Adipose tissue (tissue), 3 donors: ENCODE data around the gene FGF22. TPM values are rescaled to one million over a fixed set of nuclear protein-coding genes. Genes with fewer than 3 reads are reported as not detected.

ENCODE experiments used
- H3K27ac ChIP-seq: one replicate; pipeline ENCODE4 v1.5.1; 2013; ENCODE audit warnings: low read depth, low read length
- WGBS, 3 donors: extraction: QIAGEN DNeasy Blood & Tissue Kit; methylation state at CpG; one replicate each; pipeline ENCODE4 v1.1.7; 2013; 5-methylcytosine and 5-hydroxymethylcytosine counted together
- polyA plus RNA-seq, 3 donors: library from polyadenylated mRNA; stranded (reverse); fragments of 200-250 nt; gene quantifications; one replicate each; pipeline ENCODE4 v1.2.3, GENCODE V29; 2013
- donor health status: healthy with polysubstance abuse.
- donor health status: Bipolar disorder and iron deficiency.
- donor health status: healthy.

Gene FGF22
- polyA plus RNA-seq, 3 donors = 0.22 to 0.68 (median 0.35) TPM

DNA sequence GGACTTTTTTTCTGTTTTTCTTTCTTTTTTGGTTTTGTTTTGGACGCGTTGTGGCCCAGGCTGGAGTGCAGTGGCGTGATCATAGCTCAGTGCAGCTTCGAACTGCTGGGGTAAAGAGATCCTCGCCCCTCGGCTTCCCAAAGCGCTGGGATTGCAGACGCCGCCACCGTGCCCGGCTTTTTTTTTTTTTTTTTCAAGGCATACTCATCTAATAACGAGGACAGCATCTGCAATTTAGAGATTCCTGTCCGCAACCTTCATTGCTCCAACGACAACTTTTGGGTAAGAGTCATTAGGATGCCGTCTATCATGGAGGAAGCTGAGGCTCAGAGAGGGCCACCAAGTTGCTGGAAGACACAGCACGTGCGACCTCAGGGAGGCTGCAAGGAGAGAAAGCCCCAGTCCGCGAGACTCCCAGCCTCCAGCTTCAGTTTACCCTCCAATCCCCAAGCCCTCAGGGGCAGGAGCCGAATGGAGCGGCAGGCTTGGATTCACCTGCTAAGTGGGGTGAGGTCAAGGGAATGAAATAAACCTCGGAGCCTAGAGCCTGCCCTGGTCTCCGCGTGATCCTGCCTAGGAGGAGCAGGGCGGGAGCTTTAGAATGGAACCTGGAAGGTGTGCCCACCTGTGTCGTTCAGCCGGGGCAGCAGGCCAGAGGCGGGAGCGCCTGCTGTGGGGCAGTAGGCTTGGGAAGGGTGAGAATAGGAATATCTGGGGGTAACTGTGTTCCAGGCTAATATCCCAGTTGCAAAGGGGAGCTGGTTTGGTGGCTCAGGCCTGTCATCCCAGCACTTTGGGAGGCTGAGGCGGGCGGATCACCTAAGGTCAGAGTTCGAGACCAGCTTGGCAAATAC lies 5.7 kb upstream of the FGF22 start:
- H3K27ac ChIP-seq = no peak overlapping the region
- WGBS, 3 donors = 23 to 27% (median 26%) methylated on average over 32 of the region's 32 CpGs

DNA sequence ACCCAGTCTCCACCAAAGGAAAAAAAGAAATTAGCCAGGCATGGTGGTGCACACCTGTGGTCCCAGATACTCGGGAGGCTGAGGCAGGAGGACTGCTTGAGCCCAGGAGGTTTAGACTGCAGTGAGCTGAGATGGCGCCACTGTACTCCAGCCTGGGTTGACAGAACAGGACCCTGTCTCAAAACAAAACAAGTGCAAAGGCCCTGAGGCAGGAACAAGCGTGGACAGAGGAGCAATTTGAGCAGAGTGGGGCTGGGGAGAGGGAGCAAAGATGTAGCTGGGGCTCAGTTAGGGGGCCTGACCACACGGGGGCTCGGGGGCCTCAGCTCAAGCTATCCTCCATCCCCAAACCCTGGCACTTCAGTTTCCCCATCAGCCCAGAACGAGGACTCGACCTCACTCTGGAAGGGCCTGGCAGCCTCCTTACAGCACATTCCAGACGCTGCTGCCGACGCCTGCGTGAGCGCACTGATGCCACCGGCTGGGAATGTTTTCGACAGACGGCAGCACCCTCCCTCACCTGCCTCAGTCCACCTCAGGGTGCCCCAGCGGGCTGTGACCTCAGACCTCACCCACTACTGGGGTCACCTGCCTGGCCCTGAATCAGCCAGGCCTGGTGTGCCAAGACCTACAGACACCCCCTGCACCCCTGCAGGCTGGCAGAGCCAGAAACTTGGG lies 4.6 kb upstream of the FGF22 start:
- no peak overlapping the region for H3K27ac ChIP-seq
- 88 to 90% (median 89%) methylated on average over 15 to 16 of the region's 16 CpGs for WGBS, 3 donors

DNA sequence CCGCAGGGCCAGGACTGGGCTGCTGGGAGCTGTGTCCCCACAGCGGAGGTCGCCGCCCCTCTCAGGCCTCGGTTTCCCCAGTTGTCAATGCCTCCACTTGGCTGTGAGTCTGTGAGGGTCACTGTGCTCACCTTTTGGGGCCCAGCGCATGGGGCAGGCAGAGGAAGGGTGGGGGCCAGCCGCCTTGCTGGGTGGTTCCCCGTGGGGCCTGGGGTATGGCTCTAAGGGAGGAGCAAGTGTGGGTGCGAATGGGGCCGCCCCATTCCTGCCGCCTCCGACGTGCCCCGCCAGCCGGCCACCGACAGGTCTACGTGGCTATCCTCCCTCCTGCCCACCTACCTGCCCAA lies 800 bp upstream of the FGF22 start:
- WGBS, 3 donors = 53 to 67% (median 67%) methylated on average over 16 to 17 of the region's 17 CpGs
- H3K27ac ChIP-seq = no peak overlapping the region

DNA sequence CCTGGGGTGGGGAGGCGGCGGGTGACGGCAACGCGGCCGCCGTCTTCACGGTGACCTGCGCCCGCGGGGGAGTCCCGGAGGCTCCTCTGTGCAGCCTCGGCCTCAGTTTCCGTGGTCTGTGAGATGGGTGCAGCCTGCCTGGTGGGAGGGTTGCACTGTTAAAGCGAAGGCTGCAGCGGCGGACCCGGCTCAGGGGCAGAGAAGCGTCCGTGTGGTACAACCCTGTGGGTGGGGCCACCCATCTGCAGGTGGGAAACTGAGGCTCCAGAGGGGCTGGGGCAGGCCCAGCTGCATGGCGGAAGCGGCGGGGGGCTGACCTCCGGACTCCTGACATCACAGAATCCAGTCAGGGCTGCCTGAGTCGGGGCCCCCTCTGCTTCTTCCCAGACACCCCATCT lies 481 bp downstream of the FGF22 start:
- WGBS, 3 donors = 40 to 53% (median 46%) methylated on average over 22 to 25 of the region's 25 CpGs
- H3K27ac ChIP-seq = no peak overlapping the region

DNA sequence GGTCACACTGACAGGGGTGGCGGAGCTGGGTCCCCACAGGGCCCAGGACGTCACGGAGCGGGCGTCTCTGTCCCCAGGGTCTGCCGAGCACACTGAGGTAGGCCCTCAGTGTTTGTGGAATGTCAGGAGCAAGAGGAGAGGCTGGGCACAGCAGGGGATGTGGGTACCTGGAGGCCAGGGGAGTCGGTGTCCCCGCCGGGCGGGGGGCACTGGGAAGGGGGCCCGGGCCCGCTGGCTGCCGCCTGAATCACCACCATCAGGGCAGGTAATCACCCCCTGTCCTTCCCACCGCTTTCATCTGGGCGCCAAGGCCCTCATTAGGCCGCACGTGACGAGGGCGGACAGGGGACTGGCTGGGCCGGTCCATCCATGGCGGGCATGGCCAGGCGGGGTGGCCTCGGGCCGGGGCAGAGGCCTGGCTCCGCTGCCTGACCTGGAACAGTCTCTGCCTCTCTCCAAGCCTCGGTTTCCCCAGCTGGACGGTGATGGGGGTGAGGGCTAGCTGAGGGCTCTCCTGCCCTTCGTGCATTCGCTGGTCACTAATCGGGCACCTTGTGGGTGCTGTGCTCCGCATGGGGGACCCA lies 1.0 kb downstream of the FGF22 start:
- no peak overlapping the region for H3K27ac ChIP-seq
- WGBS, 3 donors = 88 to 93% (median 92%) methylated on average over 25 to 31 of the region's 31 CpGs

DNA sequence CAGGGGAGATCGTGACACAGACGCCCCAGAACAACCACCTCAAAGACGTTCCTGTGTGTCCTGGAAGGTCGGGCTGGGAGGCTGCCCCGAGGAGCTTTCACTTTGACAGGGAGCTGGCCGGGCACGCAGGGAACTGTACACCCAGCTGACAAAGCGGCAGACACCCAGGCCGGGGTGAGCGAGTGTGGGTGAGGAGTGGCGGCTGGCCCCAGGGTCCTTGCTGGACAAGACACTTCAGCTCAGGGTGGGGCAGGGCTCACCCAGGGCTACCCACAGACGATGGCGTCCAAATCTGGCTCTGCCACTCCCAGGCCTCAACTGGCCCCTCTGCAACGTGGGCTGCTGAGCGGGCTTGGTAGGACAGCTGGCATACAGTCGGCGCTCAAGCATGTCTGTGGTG lies 2.0 kb downstream of the FGF22 start:
- WGBS, 3 donors = 81 to 86% (median 82%) methylated on average over 16 to 17 of the region's 17 CpGs
- no peak overlapping the region for H3K27ac ChIP-seq

DNA sequence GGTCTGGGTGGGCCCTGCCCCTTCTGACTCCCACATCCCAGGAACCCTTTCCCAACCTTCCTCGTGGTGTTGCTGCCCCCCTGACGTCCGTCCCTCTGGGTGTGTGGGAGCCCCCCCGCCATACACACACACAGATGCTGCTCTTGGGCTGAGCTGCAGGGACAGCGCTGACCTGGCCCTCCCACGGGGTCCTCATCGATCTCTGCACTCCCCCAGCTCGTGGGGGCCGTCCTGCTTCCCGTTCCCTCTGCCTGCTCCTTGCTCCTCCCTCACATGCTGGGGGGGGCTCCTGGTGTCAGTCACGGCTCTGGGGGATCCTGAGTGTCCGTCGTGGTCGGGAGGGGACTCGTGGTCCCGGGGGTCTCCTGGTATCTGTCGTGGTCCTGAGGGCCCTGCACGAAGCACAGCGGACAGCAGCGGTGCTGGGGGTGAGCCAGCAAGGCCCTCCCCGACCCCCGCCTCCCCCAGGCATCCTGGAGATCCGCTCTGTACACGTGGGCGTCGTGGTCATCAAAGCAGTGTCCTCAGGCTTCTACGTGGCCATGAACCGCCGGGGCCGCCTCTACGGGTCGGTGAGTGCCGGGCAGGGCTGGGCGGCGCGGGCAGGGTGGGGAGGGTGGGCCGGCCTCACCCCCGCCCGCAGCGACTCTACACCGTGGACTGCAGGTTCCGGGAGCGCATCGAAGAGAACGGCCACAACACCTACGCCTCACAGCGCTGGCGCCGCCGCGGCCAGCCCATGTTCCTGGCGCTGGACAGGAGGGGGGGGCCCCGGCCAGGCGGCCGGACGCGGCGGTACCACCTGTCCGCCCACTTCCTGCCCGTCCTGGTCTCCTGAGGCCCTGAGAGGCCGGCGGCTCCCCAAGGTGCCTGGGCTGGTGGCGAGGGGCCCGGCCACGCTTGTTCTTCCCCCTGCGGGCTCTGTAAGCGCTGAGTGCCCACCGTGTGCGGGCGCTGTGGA lies 3.4 kb downstream of the FGF22 start:
- 77 to 82% (median 79%) methylated on average over 52 to 70 of the region's 70 CpGs for WGBS, 3 donors
- H3K27ac ChIP-seq = no peak overlapping the region

DNA sequence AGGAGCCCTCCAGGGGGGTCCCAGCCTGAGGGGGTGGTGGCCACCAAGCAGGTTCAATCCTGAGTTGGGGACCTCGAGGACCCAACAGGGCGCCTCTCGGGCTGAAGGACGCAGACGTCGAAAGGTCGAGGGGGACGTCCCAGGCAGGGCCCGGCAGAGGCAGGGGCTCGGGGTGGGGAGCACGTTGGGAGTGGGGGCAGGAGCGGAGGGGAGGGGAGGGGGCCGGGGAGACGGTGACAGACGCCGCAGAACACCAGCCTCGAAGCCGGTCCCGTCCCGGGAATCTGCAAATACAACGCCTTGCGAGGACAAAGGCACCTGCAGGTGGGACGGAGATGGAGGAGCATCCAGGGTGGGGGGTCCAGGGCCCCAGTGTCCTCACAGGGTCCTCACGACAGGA lies 4.1 kb downstream of the FGF22 start:
- H3K27ac ChIP-seq = no peak overlapping the region
- WGBS, 3 donors = 86 to 95% (median 93%) methylated on average over 24 of the region's 24 CpGs

DNA sequence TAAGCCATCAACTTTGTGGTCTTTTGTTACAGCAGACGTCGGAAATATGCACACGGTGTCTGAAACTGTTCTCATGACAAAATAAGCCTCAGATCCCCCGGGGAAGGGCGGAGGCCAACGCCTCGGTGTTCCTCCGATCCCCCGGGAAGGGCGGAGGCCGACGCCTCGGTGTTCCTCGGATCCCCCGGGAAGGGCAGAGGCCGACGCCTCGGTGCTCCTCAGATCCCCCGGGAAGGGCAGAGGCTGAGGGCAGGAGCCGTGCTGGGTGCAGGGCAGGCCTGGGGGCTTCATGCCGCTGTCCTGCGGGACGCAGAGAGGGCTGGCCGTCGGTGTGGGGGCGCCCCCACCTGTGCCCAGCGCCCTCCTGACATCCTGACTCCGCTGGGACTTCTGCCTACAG lies 4.7 kb downstream of the FGF22 start:
- no peak overlapping the region for H3K27ac ChIP-seq
- 74 to 91% (median 78%) methylated on average over 18 to 28 of the region's 28 CpGs for WGBS, 3 donors

DNA sequence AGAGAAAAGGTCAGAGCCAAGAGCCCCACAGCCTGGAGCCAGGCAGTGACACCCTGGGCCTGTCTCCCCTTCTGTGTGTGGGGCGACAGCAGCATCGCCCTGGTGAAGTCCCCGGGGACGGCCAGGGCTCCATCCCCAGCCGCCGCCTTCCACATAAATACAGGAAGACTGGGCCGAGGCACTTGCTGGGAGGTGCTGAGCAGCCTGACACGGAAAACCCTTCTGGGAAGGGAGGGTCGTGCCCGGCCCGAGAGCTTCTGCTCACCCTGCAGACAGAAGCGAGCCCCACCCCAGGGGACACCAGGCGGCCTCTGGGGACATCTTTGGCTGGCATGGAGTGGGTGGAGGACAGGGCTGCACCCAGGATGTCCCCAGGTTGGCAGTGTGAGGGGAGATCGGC lies 5.1 kb downstream of the FGF22 start:
- 82 to 86% (median 84%) methylated on average over 14 of the region's 14 CpGs for WGBS, 3 donors
- no peak overlapping the region for H3K27ac ChIP-seq

DNA sequence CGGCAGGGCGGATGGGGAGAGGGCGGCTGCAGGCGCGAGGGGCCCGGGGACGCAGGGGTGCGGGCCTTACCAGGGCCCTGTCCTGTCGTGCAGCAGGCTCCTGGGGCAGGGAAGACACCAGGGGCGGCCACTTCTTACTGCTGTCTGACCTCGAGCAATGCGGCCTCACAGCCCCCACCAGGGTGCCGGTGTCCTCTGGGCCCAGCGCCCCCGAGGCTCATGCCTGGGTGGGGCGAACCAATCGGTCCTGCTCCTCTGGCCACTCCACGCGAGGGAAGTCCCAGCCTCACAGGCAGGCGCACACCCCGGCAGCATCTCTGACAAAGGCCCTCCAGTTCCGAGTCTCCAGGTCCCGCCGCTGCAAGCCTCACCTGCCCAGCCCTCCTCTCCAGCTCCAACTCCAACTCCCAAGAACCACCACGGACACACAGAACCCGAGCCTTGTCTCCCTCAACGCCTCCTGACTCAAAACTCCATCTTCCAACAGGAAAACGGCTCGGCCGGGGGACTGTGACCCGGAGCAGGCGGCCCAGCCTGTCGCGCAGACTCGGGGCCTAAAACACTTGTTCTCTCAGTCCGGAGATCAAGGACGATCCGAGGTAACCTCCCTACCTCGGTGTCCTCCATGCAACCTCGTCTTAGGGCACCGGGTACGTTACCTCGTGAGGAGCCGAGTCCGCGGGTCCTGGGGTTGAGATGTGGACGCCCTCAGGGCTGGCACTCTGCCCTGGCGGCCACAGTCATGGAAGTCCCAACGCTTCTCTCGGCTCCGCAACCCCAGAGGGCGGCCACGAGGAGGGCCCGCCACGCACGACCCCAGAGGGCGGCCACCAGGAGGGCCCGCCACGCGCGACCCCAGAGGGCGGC lies 6.5 kb downstream of the FGF22 start:
- no peak overlapping the region for H3K27ac ChIP-seq
- 88 to 95% (median 93%) methylated on average over 49 to 62 of the region's 62 CpGs for WGBS, 3 donors

DNA sequence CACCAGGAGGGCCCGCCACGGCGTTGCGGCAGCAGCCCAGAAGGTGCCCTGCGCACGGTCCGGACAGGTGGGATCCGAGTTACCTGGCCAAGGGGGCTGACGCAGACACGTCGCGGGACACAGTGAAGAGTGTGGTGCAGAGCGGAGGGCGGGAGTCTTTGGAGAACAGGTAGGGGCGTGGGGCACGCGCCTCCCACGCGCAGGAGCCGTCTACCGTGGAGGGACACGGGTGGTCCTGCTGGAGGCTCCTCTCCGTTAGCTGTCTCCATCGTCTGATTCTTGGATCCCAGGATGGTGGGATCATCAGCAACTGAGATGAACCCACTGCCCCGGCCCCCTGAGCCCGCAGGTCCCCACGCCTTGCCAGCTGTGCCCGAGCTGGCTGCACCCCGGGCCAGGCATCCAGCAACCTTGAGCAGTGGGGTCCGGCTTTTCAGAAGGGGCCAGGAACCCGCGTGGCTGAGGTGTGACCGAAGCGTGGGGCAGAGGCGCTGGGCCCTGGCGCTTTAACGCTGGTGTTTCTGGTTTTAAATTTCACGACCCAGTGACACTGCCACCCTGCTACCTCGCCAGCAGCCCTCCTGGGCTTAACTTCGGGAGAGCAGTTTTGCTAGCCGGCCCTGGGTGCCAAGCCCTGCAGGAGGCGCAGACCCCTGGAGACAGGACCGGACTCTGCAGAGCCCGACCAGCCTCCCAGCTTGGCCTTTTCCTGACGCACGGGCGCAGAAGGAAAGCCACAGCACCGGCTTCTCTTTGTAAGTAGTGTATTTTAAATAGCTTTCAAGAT lies 7.3 kb downstream of the FGF22 start:
- no peak overlapping the region for H3K27ac ChIP-seq
- 92 to 95% (median 95%) methylated on average over 44 to 48 of the region's 48 CpGs for WGBS, 3 donors

DNA sequence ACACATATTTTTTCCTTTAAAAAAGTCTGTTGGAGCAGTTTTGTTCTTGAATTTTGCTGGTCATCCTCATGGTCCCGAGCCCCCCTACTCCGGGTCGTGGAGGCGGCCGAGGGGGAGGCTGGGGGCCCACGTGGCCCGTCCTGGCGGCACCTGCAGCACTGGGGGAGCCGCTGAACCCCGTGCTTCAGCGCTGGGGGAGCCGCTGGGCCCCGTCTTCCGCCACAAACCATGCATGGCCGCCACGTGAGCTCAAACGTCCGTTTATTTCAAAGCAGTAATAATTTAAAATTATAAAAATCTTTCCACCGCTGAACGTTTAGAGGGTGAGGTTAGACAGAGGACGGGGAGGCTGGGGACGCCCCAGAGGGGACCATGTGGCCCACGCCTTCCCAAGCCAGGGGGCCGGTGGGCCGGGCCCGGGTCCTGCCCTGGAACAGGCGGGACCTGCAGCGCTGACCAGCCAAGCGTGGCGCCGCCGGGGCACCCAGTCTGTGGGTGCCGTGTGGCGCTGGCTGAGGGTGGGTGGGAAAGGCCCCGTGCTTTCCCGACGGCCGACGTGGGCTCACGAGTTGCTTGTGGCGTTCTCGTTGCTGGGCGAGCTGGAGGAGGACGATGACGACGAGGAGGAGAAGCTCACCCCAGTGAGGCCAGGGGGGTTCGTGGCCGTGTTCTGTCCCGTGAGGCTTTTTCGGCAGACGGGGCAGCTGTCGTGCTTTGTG lies 8.0 kb downstream of the FGF22 start:
- WGBS, 3 donors = 92 to 94% (median 93%) methylated on average over 48 to 52 of the region's 52 CpGs
- H3K27ac ChIP-seq = no peak overlapping the region

DNA sequence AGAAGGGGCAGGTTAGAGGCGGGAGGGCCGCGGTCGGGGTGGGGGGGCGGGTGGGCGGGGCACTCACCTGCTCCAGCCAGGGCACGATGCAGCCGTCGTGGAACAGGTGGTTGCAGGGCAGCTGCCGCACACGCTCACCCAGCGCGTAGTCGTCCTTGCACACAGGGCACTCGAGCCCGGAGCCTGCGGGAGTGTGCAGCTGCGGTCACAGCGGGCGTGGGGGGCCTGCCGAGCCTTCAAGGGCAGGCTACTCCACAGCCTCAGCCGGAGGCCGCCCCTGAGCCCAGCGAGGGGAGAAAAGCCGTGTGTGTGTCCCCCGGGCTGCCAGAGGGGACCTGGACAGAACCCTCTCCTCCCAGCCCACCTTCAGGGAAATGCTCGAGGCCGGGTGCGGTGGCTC lies 8.6 kb downstream of the FGF22 start:
- WGBS, 3 donors = 93% methylated on average over 15 to 29 of the region's 29 CpGs
- H3K27ac ChIP-seq = no peak overlapping the region

DNA sequence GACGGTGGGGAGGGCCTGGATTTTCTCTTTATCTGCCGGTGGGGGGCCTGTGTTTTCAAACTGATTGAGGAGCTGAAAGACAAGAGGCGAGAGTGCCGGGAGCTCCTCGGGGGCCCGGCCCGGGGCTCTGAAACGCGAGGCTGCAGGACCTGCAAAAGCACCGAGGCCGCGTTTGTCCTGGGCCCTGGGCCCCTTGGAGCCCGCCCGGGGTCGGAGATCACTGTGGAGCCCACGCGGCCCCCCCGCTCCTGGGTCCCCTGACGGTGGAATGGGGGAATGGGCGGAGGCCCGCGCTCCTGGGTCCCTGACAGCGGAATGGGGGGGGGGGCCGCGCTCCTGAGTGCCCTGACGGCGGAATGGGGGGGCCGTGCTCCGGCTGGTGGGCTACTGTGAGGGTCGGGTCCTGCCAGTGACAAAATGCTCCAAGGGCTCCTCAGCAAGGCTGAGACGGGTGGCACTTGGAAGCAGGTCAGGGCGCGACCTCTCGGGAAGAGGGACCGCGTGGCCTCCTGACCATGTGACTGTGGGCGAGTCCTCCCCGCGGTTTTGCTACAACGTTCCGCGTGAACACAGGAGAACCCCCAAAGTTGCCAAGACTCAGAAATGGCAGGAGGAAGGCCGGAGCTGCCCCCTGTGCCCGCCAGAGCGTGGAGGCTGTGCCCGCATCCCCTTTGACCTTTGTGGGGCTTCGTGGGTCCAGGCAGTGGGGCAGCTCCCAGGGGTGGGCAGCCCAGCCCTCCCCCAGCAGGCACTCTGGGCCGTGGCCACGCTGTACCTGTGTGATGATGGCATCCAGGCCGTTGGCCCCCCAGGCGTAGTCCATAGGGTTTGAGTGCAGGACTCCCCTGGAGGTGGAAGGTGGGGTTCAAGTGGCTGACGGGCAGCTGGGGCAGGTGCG lies 9.5 kb downstream of the FGF22 start:
- WGBS, 3 donors = 92 to 93% (median 93%) methylated on average over 43 to 53 of the region's 53 CpGs
- no peak overlapping the region for H3K27ac ChIP-seq
